Activated CD8-positive, alpha-beta memory T cell treated with anti-CD3 and anti-CD28 coated beads, Interleukin-2, amount 10 ng/mL, durations not matched to agents 7 days and 5 days (primary cell): Measurements from ENCODE around the gene GDI2. TPM values are rescaled to one million over a fixed set of nuclear protein-coding genes. Genes with fewer than 3 reads are reported as not detected.
"Not testable (repeated sequence)": the region's sequence is repeated elsewhere in the genome, so short reads cannot be mapped to it uniquely, and the experiment has no call there.

Experiments
- ATAC-seq: fragments of 150-1000 bp; cut with Tn5 transposase; one replicate; pipeline ENCODE4 v1.10.0; 2021; ENCODE audit warnings: moderate library complexity
- CTCF ChIA-PET: fragments of 350-600 bp; sonication (Branson Sonifier 250); formaldehyde crosslinking; loops from one replicate; lab custom pipeline; 2021; ENCODE audit warnings: antibody characterized with exemption; lab: Charles Lee
- DNase-seq: peaks from one replicate; pipeline ENCODE4 v3.0.0-alpha.2; 2020
- H3K27ac Mint-ChIP-seq: one replicate; pipeline ENCODE4 v1.8.0; 2021; ENCODE audit warnings: mild to moderate bottlenecking, mixed read lengths
- H3K27me3 Mint-ChIP-seq: one replicate; pipeline ENCODE4 v1.8.0; 2021; ENCODE audit warnings: mixed read lengths
- H3K36me3 Mint-ChIP-seq: one replicate; pipeline ENCODE4 v1.8.0; 2021; ENCODE audit warnings: mild to moderate bottlenecking, mixed read lengths
- H3K4me1 Mint-ChIP-seq: one replicate; pipeline ENCODE4 v1.8.0; 2021; ENCODE audit warnings: mixed read lengths
- H3K4me3 Mint-ChIP-seq: one replicate; pipeline ENCODE4 v1.8.0; 2021; ENCODE audit warnings: mild to moderate bottlenecking, moderate library complexity, mixed read lengths
- H3K9me3 Mint-ChIP-seq: one replicate; pipeline ENCODE4 v1.8.0; 2022; ENCODE audit warnings: low read depth, mixed read lengths
- total RNA-seq, 2 experiments: library from RNA; stranded (reverse); gene quantifications; one replicate each; pipeline ENCODE4 v1.2.3, GENCODE V29; 2021

The GDI2 gene
- total RNA-seq, 2 experiments from 2014 or later, result 196 to 263 TPM

DNA sequence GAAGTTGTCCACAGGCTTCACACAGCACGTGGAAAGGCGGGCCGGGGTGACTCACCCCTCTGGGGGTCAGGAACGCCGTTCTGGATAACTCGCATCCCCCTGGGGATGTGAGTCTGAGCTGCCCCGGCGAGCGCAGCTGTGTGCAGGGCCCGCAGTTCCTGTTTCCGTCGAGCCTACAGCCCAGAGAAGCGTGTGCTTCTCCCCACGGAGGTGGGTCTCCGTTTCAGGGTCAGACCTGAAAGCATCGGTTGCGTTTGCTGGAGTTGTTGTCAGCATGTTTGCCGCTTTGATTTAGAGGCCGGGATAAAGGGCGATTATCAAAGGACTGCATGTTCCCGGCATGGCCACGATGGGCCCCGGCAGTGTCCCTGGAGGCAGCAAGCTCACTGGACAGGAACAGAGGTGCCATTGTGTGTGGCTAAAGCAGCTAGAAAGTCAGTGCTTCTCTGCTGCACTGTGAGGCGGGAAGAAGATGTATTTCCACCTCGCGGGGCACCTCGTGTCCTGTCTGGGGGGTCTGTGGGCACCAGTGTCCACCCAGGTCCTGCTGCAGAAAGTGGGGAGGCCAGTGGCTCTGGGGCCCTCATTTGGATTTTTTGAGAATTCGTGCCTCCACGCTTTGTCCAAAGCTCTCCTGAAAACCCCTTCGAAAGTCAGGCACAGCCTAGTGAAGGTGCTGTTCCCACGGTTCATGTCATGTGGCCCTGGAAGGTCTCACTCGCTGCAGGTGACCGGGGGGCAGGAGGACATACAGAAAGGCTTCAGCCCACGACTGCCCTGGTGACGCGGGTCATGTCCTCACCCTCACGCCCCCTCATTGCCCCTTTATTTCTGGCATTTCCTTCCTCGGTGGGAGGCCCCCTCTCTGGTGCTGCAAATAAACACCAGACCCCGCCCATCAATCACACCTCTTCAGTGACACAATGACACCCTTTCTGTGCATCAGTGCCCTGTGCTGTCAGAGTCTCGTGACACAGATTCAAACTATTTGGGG lies 27.4 kb upstream of the GDI2 start:
- H3K9me3 Mint-ChIP-seq, result no peaks in the 10 kb centered on the region
- no peak overlapping the region for H3K4me3 Mint-ChIP-seq
- H3K27me3 Mint-ChIP-seq, result peaks cover 4% of the 10 kb centered on the region
- H3K27ac Mint-ChIP-seq, result no peak overlapping the region
- DNase-seq, result no peak
- CTCF ChIA-PET, result no interaction called here
- peaks cover 10% of the 10 kb centered on the region for H3K4me1 Mint-ChIP-seq
- H3K36me3 Mint-ChIP-seq, result no peaks in the 10 kb centered on the region
- ATAC-seq, result no peak

DNA sequence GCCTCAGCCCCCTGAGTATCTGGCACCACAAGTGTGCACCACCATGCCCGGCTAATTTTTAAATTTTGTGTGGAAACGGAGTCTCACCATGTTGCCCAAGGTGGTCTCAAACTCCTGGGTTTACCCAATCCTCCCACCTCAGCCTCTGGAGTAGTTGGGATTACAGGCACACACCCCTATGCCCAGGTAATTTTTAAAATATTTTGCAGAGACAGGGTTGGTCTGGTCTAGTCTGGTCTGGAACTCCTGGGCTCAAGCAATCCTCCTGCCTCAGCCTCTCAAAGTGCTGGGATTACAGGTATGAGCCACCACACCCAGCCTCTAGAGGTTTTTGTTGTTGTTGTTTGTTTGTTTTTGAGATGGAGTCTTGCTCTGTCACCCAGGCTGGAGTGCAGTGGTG lies 22.9 kb upstream of the GDI2 start:
- H3K4me3 Mint-ChIP-seq, ATAC-seq, H3K9me3 Mint-ChIP-seq, H3K4me1 Mint-ChIP-seq, DNase-seq, H3K27me3 Mint-ChIP-seq, CTCF ChIA-PET, H3K27ac Mint-ChIP-seq, H3K36me3 Mint-ChIP-seq: not testable (repeated sequence)

GRCh38 chr10:5835446-5836095 lies 22.3 kb upstream of the GDI2 start:
- DNase-seq (no peak), ATAC-seq (no peak)
- no peaks in the 10 kb centered on the region for H3K4me1 Mint-ChIP-seq
- H3K27ac Mint-ChIP-seq, result no peak overlapping the region
- CTCF ChIA-PET, result no interaction called here
- no peaks in the 10 kb centered on the region for H3K9me3 Mint-ChIP-seq
- H3K27me3 Mint-ChIP-seq, result peaks cover 4% of the 10 kb centered on the region
- no peaks in the 10 kb centered on the region for H3K36me3 Mint-ChIP-seq
- H3K4me3 Mint-ChIP-seq, result no peak overlapping the region

DNA sequence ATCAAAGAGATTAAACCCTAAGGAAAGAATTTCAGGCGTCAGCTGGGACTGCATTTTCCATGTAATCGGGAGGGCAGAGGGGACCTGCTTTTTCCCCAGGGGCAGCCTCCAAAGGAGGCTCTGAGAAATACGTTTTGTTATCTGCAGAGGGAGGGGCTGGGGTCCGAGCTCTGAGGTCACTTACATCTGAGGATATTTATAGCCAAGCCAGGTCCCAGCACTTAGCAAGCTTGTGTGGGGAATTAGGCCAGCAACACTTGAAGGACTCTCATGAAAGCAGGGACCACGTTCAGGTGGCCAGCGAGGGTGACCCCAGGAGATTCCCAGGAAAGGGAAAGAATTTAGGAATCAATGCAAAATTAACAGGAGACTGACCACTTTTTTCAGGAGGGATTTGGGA lies 20.6 kb upstream of the GDI2 start:
- Mint-ChIP-seq H3K9me3 (no peaks in the 10 kb centered on the region), H3K36me3 (no peaks in the 10 kb centered on the region), H3K27ac (no peak overlapping the region), H3K4me1 (no peaks in the 10 kb centered on the region), H3K27me3 (peaks cover 2% of the 10 kb centered on the region), H3K4me3 (no peak overlapping the region)
- ATAC-seq, result no peak
- CTCF ChIA-PET, result no interaction called here
- no peak for DNase-seq

DNA sequence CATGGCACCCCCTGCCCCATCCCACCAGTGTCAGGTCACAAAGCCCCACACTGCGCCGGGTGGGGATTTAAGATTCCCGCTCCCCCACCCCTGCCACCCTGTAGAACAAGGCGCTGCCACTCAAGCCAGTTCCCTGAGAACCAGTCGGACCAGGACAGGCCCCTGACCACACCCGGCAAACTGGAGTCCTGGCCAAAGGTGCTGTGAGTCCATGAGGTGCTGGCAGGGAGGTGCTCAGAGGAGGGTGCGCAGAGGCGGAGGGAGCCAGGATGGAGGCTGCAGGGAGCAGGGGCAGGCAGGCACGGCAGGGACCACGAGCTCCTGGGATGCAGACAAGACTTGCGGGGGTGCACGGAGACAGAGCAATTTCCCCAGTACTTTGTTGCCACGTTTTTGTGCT lies 19.7 kb upstream of the GDI2 start:
- no peaks in the 10 kb centered on the region for H3K36me3 Mint-ChIP-seq
- H3K9me3 Mint-ChIP-seq, result no peaks in the 10 kb centered on the region
- CTCF ChIA-PET, result no interaction called here
- DNase-seq (no peak), ATAC-seq (no peak)
- no peaks in the 10 kb centered on the region for H3K4me1 Mint-ChIP-seq
- peaks cover 2% of the 10 kb centered on the region for H3K27me3 Mint-ChIP-seq
- no peak overlapping the region for H3K4me3 Mint-ChIP-seq
- H3K27ac Mint-ChIP-seq, result no peak overlapping the region

GRCh38 chr10:5831446-5831782 lies 18.2 kb upstream of the GDI2 start:
- ATAC-seq, result no peak

GRCh38 chr10:5830629-5831445 lies 17.6 kb upstream of the GDI2 start:
- Mint-ChIP-seq H3K4me3 (no peak overlapping the region), H3K27ac (no peak overlapping the region)
- ATAC-seq, result no peak

More at GRCh38 chr10:5831446-5831782, 18.2 kb upstream of the GDI2 start:
- Mint-ChIP-seq H3K27me3 (peaks cover 2% of the 10 kb centered on the region), H3K27ac (no peak overlapping the region), H3K36me3 (no peaks in the 10 kb centered on the region), H3K4me1 (no peaks in the 10 kb centered on the region), H3K4me3 (no peak overlapping the region), H3K9me3 (no peaks in the 10 kb centered on the region)
- CTCF ChIA-PET, result no interaction called here
- DNase-seq, result no peak

GRCh38 chr10:5829267-5829666 lies 16.0 kb upstream of the GDI2 start:
- Mint-ChIP-seq H3K4me3 (no peak overlapping the region), H3K4me1 (no peaks in the 10 kb centered on the region), H3K9me3 (no peaks in the 10 kb centered on the region), H3K27me3 (peaks cover 2% of the 10 kb centered on the region), H3K36me3 (no peaks in the 10 kb centered on the region), H3K27ac (no peak overlapping the region)
- DNase-seq, result no peak
- CTCF ChIA-PET, result no interaction called here
- no peak for ATAC-seq

More at GRCh38 chr10:5830629-5831445, 17.6 kb upstream of the GDI2 start:
- no peak for DNase-seq
- peaks cover 2% of the 10 kb centered on the region for H3K27me3 Mint-ChIP-seq
- H3K36me3 Mint-ChIP-seq, result no peaks in the 10 kb centered on the region
- CTCF ChIA-PET, result no interaction called here
- H3K9me3 Mint-ChIP-seq, result no peaks in the 10 kb centered on the region
- no peaks in the 10 kb centered on the region for H3K4me1 Mint-ChIP-seq

- CTCF ChIA-PET, result no interaction called here
- H3K27me3 Mint-ChIP-seq, result no peaks in the 10 kb centered on the region
- peak; percentile 38 for DNase-seq
- no peak overlapping the region for H3K4me3 Mint-ChIP-seq
- H3K27ac Mint-ChIP-seq, result no peak overlapping the region
- H3K36me3 Mint-ChIP-seq, result no peaks in the 10 kb centered on the region
- no peaks in the 10 kb centered on the region for H3K9me3 Mint-ChIP-seq
- no peak for ATAC-seq
- H3K4me1 Mint-ChIP-seq, result no peaks in the 10 kb centered on the region
These were observed 15.5 kb upstream of the GDI2 start for GRCh38 chr10:5828725-5829124.

DNA sequence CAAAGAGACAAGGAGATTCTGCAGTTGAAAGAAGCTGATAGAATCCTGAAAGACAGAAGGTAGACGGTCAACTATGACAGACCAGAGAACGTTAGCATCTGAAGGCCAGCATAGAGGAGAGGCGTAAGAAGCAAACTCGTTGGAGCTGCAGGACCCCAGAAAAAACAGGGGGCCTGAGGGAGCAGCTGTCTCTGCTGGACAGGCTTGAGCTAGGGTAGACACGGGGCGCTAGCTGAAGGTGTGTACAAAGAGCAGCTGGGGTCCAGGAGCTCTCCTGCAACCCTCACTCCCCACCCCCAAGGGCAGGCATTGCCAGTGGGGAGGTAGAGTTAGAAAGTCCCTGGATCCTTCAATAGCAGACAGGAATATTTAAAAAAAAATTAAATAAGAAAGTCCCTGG lies 14.6 kb upstream of the GDI2 start:
- Mint-ChIP-seq H3K4me1 (no peaks in the 10 kb centered on the region), H3K27ac (no peak overlapping the region), H3K4me3 (no peak overlapping the region), H3K36me3 (no peaks in the 10 kb centered on the region), H3K27me3 (no peaks in the 10 kb centered on the region), H3K9me3 (no peaks in the 10 kb centered on the region)
- DNase-seq (peak; percentile 12), ATAC-seq (no peak)
- CTCF ChIA-PET, result no interaction called here

- ATAC-seq, H3K9me3 Mint-ChIP-seq, CTCF ChIA-PET, H3K27ac Mint-ChIP-seq, H3K4me3 Mint-ChIP-seq, H3K27me3 Mint-ChIP-seq, H3K36me3 Mint-ChIP-seq, H3K4me1 Mint-ChIP-seq, DNase-seq: not testable (repeated sequence)
These were observed 13.3 kb upstream of the GDI2 start for GRCh38 chr10:5826511-5826910.

DNA sequence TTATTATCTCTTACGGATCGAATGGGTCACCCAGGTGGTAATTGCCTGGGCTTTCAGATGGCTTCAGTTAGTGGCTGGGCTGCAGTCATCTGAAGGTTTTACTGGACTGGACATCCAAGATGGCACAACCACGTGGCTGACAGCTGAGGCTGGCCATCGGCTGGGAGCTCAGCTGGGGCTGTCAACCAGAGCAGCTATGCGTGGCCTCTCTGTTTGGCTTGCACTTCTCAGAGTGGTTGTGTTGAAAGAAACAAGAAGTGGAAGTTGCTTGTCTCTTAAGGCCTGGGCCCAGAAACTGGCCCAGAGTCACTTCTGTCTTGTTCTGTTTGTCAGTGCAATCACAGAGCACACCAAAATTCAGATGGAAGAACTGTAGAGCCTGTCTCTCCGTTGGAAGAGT lies 5.7 kb upstream of the GDI2 start:
- DNase-seq (no peak), ATAC-seq (no peak)
- peaks cover 4% of the 10 kb centered on the region for H3K36me3 Mint-ChIP-seq
- no peak overlapping the region for H3K27ac Mint-ChIP-seq
- H3K4me3 Mint-ChIP-seq, result no peak overlapping the region
- peaks cover 36% of the 10 kb centered on the region for H3K4me1 Mint-ChIP-seq
- CTCF ChIA-PET, result interaction anchor here (1.5 kb wide), 1 partner anchor 55 kb away, joined by 4 read pairs; no protein-coding TSS in a partner anchor
- no peaks in the 10 kb centered on the region for H3K27me3 Mint-ChIP-seq
- peaks cover 2% of the 10 kb centered on the region for H3K9me3 Mint-ChIP-seq

- Mint-ChIP-seq H3K4me1 (peaks cover 36% of the 10 kb centered on the region), H3K27me3 (no peaks in the 10 kb centered on the region), H3K4me3 (no peak overlapping the region), H3K27ac (no peak overlapping the region), H3K9me3 (peaks cover 2% of the 10 kb centered on the region), H3K36me3 (peaks cover 4% of the 10 kb centered on the region)
- CTCF ChIA-PET, result interaction anchor here (1.5 kb wide), 1 partner anchor 56 kb away, joined by 4 read pairs; no protein-coding TSS in a partner anchor
- ATAC-seq, result no peak
- no peak for DNase-seq
These were observed 4.8 kb upstream of the GDI2 start for GRCh38 chr10:5818048-5818331.
